ENCODE results near the gene PJA2.
"Not testable (repeated sequence)": the region's sequence is repeated elsewhere in the genome, so short reads cannot be mapped to it uniquely, and the experiment has no call there.

PJA2 gene

GRCh38 chr5:109409844-109410388 lies at the start of gene PJA2:
Gene PJA2, minus strand, starts transcription at chr5:109409974. Its CDS starts 26,541 bp downstream, at chr5:109383433.
- peak; percentile 98 for DNase-seq

GRCh38 chr5:109455598-109456096 lies 45.9 kb upstream of the PJA2 start:
- DNase-seq, result no peak

- no peak for DNase-seq
These were observed 45.1 kb upstream of the PJA2 start for GRCh38 chr5:109454731-109455505.

- no peak for DNase-seq
These were observed 43.5 kb upstream of the PJA2 start for GRCh38 chr5:109453251-109453650.

GRCh38 chr5:109452661-109453060 lies 42.9 kb upstream of the PJA2 start:
- DNase-seq, result no peak

- DNase-seq, result no peak
These were observed 41.4 kb upstream of the PJA2 start for GRCh38 chr5:109451146-109451545.

- DNase-seq, result no peak
These were observed 40.5 kb upstream of the PJA2 start for GRCh38 chr5:109450129-109450877.

GRCh38 chr5:109448838-109449237 lies 39.1 kb upstream of the PJA2 start:
- no peak for DNase-seq

GRCh38 chr5:109439590-109439989 lies 29.8 kb upstream of the PJA2 start:
- DNase-seq, result no peak

GRCh38 chr5:109426075-109426474 lies 16.3 kb upstream of the PJA2 start:
- no peak for DNase-seq

- not testable (repeated sequence) for DNase-seq
These were observed 15.7 kb upstream of the PJA2 start for GRCh38 chr5:109425521-109425920.

GRCh38 chr5:109421956-109422355 lies 12.2 kb upstream of the PJA2 start:
- DNase-seq, result no peak

- no peak for DNase-seq
These were observed 9.1 kb upstream of the PJA2 start for GRCh38 chr5:109418712-109419352.

GRCh38 chr5:109416882-109417281 lies 7.1 kb upstream of the PJA2 start:
- DNase-seq, result no peak

- DNase-seq, result not testable (repeated sequence)
These were observed 4.2 kb upstream of the PJA2 start for GRCh38 chr5:109413921-109414461.

GRCh38 chr5:109413458-109413857 lies 3.7 kb upstream of the PJA2 start:
- peak; percentile 52 for DNase-seq

- no peak for DNase-seq
These were observed 3.2 kb upstream of the PJA2 start for GRCh38 chr5:109412981-109413402.

- no peak for DNase-seq
These were observed 1.9 kb upstream of the PJA2 start for GRCh38 chr5:109411627-109412026.

- no peak for DNase-seq
These were observed 1.4 kb upstream of the PJA2 start for GRCh38 chr5:109411149-109411514.

- DNase-seq, result peak; percentile 48
These were observed 795 bp upstream of the PJA2 start for GRCh38 chr5:109410389-109411148.

- DNase-seq, result peak; percentile 55
These were observed 557 bp downstream of the PJA2 start for GRCh38 chr5:109408991-109409843.

Measured in NCI-H1092 treated with DMSO at 0.1 percent for 48 hours (cell line).